Stimulated activated naive CD4-positive, alpha-beta T cell treated with Interleukin-2 at 50 U/mL for 16 hours (primary cell): ENCODE measurements around the gene PTPRO.

Experiments
- DNase-seq: peaks from one replicate; lab custom pipeline; 2025; lab: John Stamatoyannopoulos, UW

Gene PTPRO

GRCh38 chr12:15446807-15447206 lies 124.5 kb downstream of the PTPRO start:
- no peak for DNase-seq

- DNase-seq = no peak
These were observed 131.3 kb downstream of the PTPRO start for GRCh38 chr12:15453613-15454012.

GRCh38 chr12:15458008-15458407 lies 135.7 kb downstream of the PTPRO start:
- no peak for DNase-seq

GRCh38 chr12:15468911-15469310 lies 146.6 kb downstream of the PTPRO start:
- no peak for DNase-seq

- DNase-seq = no peak
These were observed 147.0 kb downstream of the PTPRO start for GRCh38 chr12:15469356-15469755.

- DNase-seq = no peak
These were observed 149.7 kb downstream of the PTPRO start for GRCh38 chr12:15472036-15472435.

- DNase-seq = no peak
These were observed 152.5 kb downstream of the PTPRO start for GRCh38 chr12:15474766-15475165.

- DNase-seq = no peak
These were observed 155.5 kb downstream of the PTPRO start for GRCh38 chr12:15477761-15478160.

GRCh38 chr12:15481846-15482245 lies 159.5 kb downstream of the PTPRO start:
- DNase-seq = no peak

GRCh38 chr12:15485466-15485865 lies 163.2 kb downstream of the PTPRO start:
- no peak for DNase-seq

- DNase-seq = no peak
These were observed 164.6 kb downstream of the PTPRO start for GRCh38 chr12:15486859-15487258.

- no peak for DNase-seq
These were observed 166.2 kb downstream of the PTPRO start for GRCh38 chr12:15488481-15488880.

GRCh38 chr12:15494329-15495046 lies 172.2 kb downstream of the PTPRO start:
- no peak for DNase-seq

GRCh38 chr12:15495746-15496145 lies 173.4 kb downstream of the PTPRO start:
- DNase-seq = no peak

- DNase-seq = no peak
These were observed 174.4 kb downstream of the PTPRO start for GRCh38 chr12:15496738-15497137.

GRCh38 chr12:15497671-15498292 lies 175.5 kb downstream of the PTPRO start:
- no peak for DNase-seq

GRCh38 chr12:15502211-15502610 lies 179.9 kb downstream of the PTPRO start:
- no peak for DNase-seq

- no peak for DNase-seq
These were observed 183.3 kb downstream of the PTPRO start for GRCh38 chr12:15505616-15506015.

- no peak for DNase-seq
These were observed 192.7 kb downstream of the PTPRO start for GRCh38 chr12:15515010-15515409.

GRCh38 chr12:15520083-15520482 lies 197.8 kb downstream of the PTPRO start:
- DNase-seq = no peak

- DNase-seq = no peak
These were observed 198.5 kb downstream of the PTPRO start for GRCh38 chr12:15520844-15521243.

- no peak for DNase-seq
These were observed 200.4 kb downstream of the PTPRO start for GRCh38 chr12:15522574-15523187.

GRCh38 chr12:15525441-15525840 lies 203.1 kb downstream of the PTPRO start:
- no peak for DNase-seq
